HG03196 (cell line): ENCODE measurements around the gene WDR70.
"Not testable (repeated sequence)": the region's sequence is repeated elsewhere in the genome, so short reads cannot be mapped to it uniquely, and the experiment has no call there.

Experiments used
- ATAC-seq: cut with Tn5 transposase; IDR thresholded peaks from one replicate; pipeline ENCODE4 v1.9.1; 2021; ENCODE audit not compliant: unreplicated experiment

Gene WDR70

GRCh38 chr5:37453252-37453651 is 74.1 kb downstream of the WDR70 start:
- not testable (repeated sequence) for ATAC-seq

- not testable (repeated sequence) for ATAC-seq
These were observed 75.4 kb downstream of the WDR70 start for GRCh38 chr5:37454402-37455055.

- ATAC-seq, result not testable (repeated sequence)
These were observed 84.3 kb downstream of the WDR70 start for GRCh38 chr5:37463191-37464051.

GRCh38 chr5:37464581-37464980 is 85.5 kb downstream of the WDR70 start:
- not testable (repeated sequence) for ATAC-seq

- not testable (repeated sequence) for ATAC-seq
These were observed 90.3 kb downstream of the WDR70 start for GRCh38 chr5:37469383-37469782.

GRCh38 chr5:37471666-37472197 is 92.6 kb downstream of the WDR70 start:
- no peak for ATAC-seq

GRCh38 chr5:37477426-37477825 is 98.3 kb downstream of the WDR70 start:
- ATAC-seq, result no peak

GRCh38 chr5:37478121-37478894 is 99.2 kb downstream of the WDR70 start:
- ATAC-seq, result no peak

- not testable (repeated sequence) for ATAC-seq
These were observed 102.3 kb downstream of the WDR70 start for GRCh38 chr5:37481395-37481794.

- no peak for ATAC-seq
These were observed 111.1 kb downstream of the WDR70 start for GRCh38 chr5:37490120-37490810.

GRCh38 chr5:37490931-37491330 is 111.8 kb downstream of the WDR70 start:
- no peak for ATAC-seq

GRCh38 chr5:37492778-37493555 is 113.8 kb downstream of the WDR70 start:
- no peak for ATAC-seq

- ATAC-seq, result no peak
These were observed 115.6 kb downstream of the WDR70 start for GRCh38 chr5:37494756-37495155.

GRCh38 chr5:37495210-37495609 is 116.1 kb downstream of the WDR70 start:
- ATAC-seq, result no peak

GRCh38 chr5:37495668-37496347 is 116.7 kb downstream of the WDR70 start:
- ATAC-seq, result no peak

- ATAC-seq, result no peak
These were observed 117.9 kb downstream of the WDR70 start for GRCh38 chr5:37496902-37497445.

GRCh38 chr5:37501152-37501551 is 122.0 kb downstream of the WDR70 start:
- no peak for ATAC-seq

- ATAC-seq, result no peak
These were observed 127.1 kb downstream of the WDR70 start for GRCh38 chr5:37506241-37506640.

- no peak for ATAC-seq
These were observed 127.6 kb downstream of the WDR70 start for GRCh38 chr5:37506722-37507121.
